CD4-positive, alpha-beta T cell treated with Interleukin-4 for 1 hour (primary cell): Measurements from ENCODE around the gene ADCY9.
"Not testable (repeated sequence)": the region's sequence is repeated elsewhere in the genome, so short reads cannot be mapped to it uniquely, and the experiment has no call there.

Source experiments
- DNase-seq, 2 donors: peaks; one replicate each; pipeline ENCODE4 v3.0.0-alpha.2; 2020 to 2022

ADCY9 gene

GRCh38 chr16:3946604-3947180 lies 169.6 kb downstream of the ADCY9 start:
- DNase-seq, result no peak

- no peak for DNase-seq
Observed at GRCh38 chr16:3945751-3946603, 170.3 kb downstream of the ADCY9 start.

GRCh38 chr16:3944457-3944856 lies 171.8 kb downstream of the ADCY9 start:
- not testable (repeated sequence) for DNase-seq

GRCh38 chr16:3942146-3942545 lies 174.1 kb downstream of the ADCY9 start:
- not testable (repeated sequence) for DNase-seq

GRCh38 chr16:3938843-3939624 lies 177.2 kb downstream of the ADCY9 start:
- peak; percentile 60 to 62 for DNase-seq

- no peak for DNase-seq
Observed at GRCh38 chr16:3938471-3938842, 177.8 kb downstream of the ADCY9 start.

- DNase-seq, result no peak
Observed at GRCh38 chr16:3937066-3937875, 179.0 kb downstream of the ADCY9 start.

GRCh38 chr16:3935921-3936320 lies 180.3 kb downstream of the ADCY9 start:
- no peak for DNase-seq

- DNase-seq, result no peak
Observed at GRCh38 chr16:3934491-3935181, 181.6 kb downstream of the ADCY9 start.

GRCh38 chr16:3927147-3927546 lies 189.1 kb downstream of the ADCY9 start:
- not testable (repeated sequence) for DNase-seq

GRCh38 chr16:3924763-3925162 lies 191.5 kb downstream of the ADCY9 start:
- DNase-seq, result no peak

- DNase-seq, result no peak
Observed at GRCh38 chr16:3922241-3922640, 194.0 kb downstream of the ADCY9 start.

GRCh38 chr16:3920206-3920605 lies 196.0 kb downstream of the ADCY9 start:
- DNase-seq, result no peak

GRCh38 chr16:3919413-3919812 lies 196.8 kb downstream of the ADCY9 start:
- DNase-seq, result no peak

GRCh38 chr16:3915426-3916260 lies 200.6 kb downstream of the ADCY9 start:
- no peak for DNase-seq

- no peak for DNase-seq
Observed at GRCh38 chr16:3912897-3913296, 203.3 kb downstream of the ADCY9 start.
